Mesothelial cell of epicardium (in vitro differentiated cells): ENCODE data around the gene SNX9. TPM values are rescaled to one million over a fixed set of nuclear protein-coding genes. Genes with fewer than 3 reads are reported as not detected.

Experiments
- DNase-seq, 2 experiments: peaks; one replicate each; pipeline ENCODE4 v3.0.0; 2021; ENCODE audit warnings: low spot score in 2 of 2; ENCODE audit not compliant: unreplicated experiment in 2 of 2
- H3K27ac Mint-ChIP-seq: 2 replicates; pipeline ENCODE4 v1.8.0; 2021; ENCODE audit warnings: mixed read lengths
- H3K27me3 Mint-ChIP-seq: 2 replicates; pipeline ENCODE4 v1.8.0; 2021; ENCODE audit warnings: low read depth, mixed read lengths
- H3K36me3 Mint-ChIP-seq: 2 replicates; pipeline ENCODE4 v1.8.0; 2021; ENCODE audit warnings: mixed read lengths
- H3K4me1 Mint-ChIP-seq: 2 replicates; pipeline ENCODE4 v1.8.0; 2021; ENCODE audit warnings: mixed read lengths
- H3K4me3 Mint-ChIP-seq: 2 replicates; pipeline ENCODE4 v1.8.0; 2021; ENCODE audit warnings: mild to moderate bottlenecking, moderate library complexity, mixed read lengths
- H3K9me3 Mint-ChIP-seq: 2 replicates; pipeline ENCODE4 v1.8.0; 2021; ENCODE audit warnings: mixed read lengths
- CTCF ChIP-seq: fragments of 200-600 bp; sonication (generic); IDR thresholded peaks from one replicate; pipeline ENCODE4 v1.5.0; 2021; ENCODE audit warnings: antibody characterized with exemption; ENCODE audit not compliant: unreplicated experiment
- total RNA-seq: library from RNA; stranded (reverse); gene quantifications from 3 replicates; pipeline ENCODE4 v1.2.1, GENCODE V29; 2021

Gene SNX9
- total RNA-seq, 1 donor from 2014 or later = 23.1 TPM

DNA sequence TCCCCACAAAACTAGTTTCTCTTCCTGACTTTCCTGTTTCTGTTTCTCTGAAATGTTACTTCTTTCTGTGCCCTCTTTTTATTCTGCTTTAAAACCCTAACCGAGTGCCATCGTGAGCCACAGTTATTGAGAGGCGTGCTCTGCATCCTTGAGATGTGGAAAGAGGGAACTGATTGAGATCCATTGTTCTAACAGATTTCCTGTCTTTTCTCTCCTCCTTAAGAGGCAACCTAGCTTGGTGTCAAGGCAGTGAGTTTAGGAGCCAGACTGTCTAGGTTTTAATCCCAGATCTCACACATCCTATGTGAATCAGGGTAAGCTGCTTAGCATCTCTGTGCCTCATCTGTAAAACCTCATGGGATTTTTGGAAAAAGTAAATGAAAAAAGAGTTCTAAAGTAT is 57.5 kb downstream of the SNX9 start:
- Mint-ChIP-seq H3K4me1 (peaks cover 9% of the 10 kb centered on the region), H3K4me3 (no peak overlapping the region), H3K27me3 (no peaks in the 10 kb centered on the region), H3K9me3 (peaks cover 6% of the 10 kb centered on the region), H3K36me3 (peaks cover 35% of the 10 kb centered on the region), H3K27ac (peak overlapping the region; percentile 7)
- DNase-seq = no peak
- no peak for TF ChIP-seq CTCF

GRCh38 chr6:157881342-157881741 is 58.3 kb downstream of the SNX9 start:
- DNase-seq = no peak
- H3K27ac Mint-ChIP-seq = no peak overlapping the region
- H3K4me1 Mint-ChIP-seq = peaks cover 9% of the 10 kb centered on the region
- peaks cover 38% of the 10 kb centered on the region for H3K36me3 Mint-ChIP-seq
- peaks cover 6% of the 10 kb centered on the region for H3K9me3 Mint-ChIP-seq
- no peak overlapping the region for H3K4me3 Mint-ChIP-seq
- no peak for TF ChIP-seq CTCF
- H3K27me3 Mint-ChIP-seq = no peaks in the 10 kb centered on the region

DNA sequence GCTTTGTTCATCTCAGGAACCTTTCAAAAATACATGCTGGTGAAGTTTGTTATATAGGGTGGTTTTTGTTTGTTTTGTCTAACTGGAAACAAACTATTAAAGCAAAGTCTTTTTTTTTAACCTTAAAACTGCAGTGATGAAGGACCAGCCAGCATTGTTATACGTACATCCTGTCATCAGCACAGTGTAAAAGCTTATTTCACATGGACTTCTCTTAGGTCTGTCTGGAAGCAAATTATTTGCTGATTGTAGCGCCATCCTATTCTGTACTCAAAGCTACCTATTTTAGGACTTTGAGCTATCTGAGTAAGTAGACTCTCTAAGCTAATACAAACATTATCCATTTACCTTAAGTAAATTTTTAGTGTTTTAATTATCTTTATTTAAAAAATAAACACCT is 61.7 kb downstream of the SNX9 start:
- H3K36me3 Mint-ChIP-seq = peaks cover 36% of the 10 kb centered on the region
- DNase-seq = no peak
- H3K4me1 Mint-ChIP-seq = peaks cover 8% of the 10 kb centered on the region
- H3K9me3 Mint-ChIP-seq = peaks cover 6% of the 10 kb centered on the region
- no peak for TF ChIP-seq CTCF
- H3K4me3 Mint-ChIP-seq = no peak overlapping the region
- H3K27ac Mint-ChIP-seq = no peak overlapping the region
- H3K27me3 Mint-ChIP-seq = no peaks in the 10 kb centered on the region

- Mint-ChIP-seq H3K9me3 (peaks cover 6% of the 10 kb centered on the region), H3K4me3 (no peak overlapping the region), H3K27ac (no peak overlapping the region), H3K36me3 (peaks cover 36% of the 10 kb centered on the region), H3K4me1 (peaks cover 8% of the 10 kb centered on the region), H3K27me3 (no peaks in the 10 kb centered on the region)
- no peak for DNase-seq
- TF ChIP-seq CTCF = no peak
These were observed 62.3 kb downstream of the SNX9 start for GRCh38 chr6:157885211-157885788.

GRCh38 chr6:157885876-157886275 is 62.8 kb downstream of the SNX9 start:
- peaks cover 8% of the 10 kb centered on the region for H3K4me1 Mint-ChIP-seq
- H3K27ac Mint-ChIP-seq = no peak overlapping the region
- no peak overlapping the region for H3K4me3 Mint-ChIP-seq
- H3K9me3 Mint-ChIP-seq = peaks cover 6% of the 10 kb centered on the region
- peaks cover 36% of the 10 kb centered on the region for H3K36me3 Mint-ChIP-seq
- H3K27me3 Mint-ChIP-seq = no peaks in the 10 kb centered on the region
- no peak for DNase-seq
- TF ChIP-seq CTCF = no peak

- Mint-ChIP-seq H3K36me3 (peaks cover 24% of the 10 kb centered on the region), H3K9me3 (no peaks in the 10 kb centered on the region), H3K27me3 (no peaks in the 10 kb centered on the region), H3K4me3 (no peak overlapping the region), H3K27ac (no peak overlapping the region), H3K4me1 (peaks cover 13% of the 10 kb centered on the region)
- no peak for TF ChIP-seq CTCF
- no peak for DNase-seq
These were observed 64.8 kb downstream of the SNX9 start for GRCh38 chr6:157887892-157888291.
